Fibroblast of lung (primary cell): ENCODE results near the gene UGT8.

Experiments
- CTCF ChIP-seq, 2 donors: IDR thresholded peaks in 1 of 2; conservative IDR thresholded peaks in 1 of 2; 1 replicate in 1 of 2; 2 replicates in 1 of 2; pipeline ENCODE4 v1.5.1; 2011 to 2012; ENCODE audit warnings: low read length in 2 of 2, control low read depth in 1 of 2, inconsistent platforms in 1 of 2, low read depth in 1 of 2, mild to moderate bottlenecking in 1 of 2
- EZH2 ChIP-seq: IDR thresholded peaks from 2 replicates; pipeline ENCODE4 v1.5.1; 2012; ENCODE audit warnings: low read length, control low read depth, mild to moderate bottlenecking; ENCODE audit errors: missing control alignments

- TF ChIP-seq CTCF (conservative IDR thresholded peaks at IDR 0.05 in 1 of 2, IDR thresholded peaks at IDR 0.05 in 1 of 2; ENCODE audit: low read depth in 1 of 2, low read length in 2 of 2), result no peak
- no peak for TF ChIP-seq EZH2
These were observed 64.5 kb downstream of the UGT8 start for GRCh38 chr4:114663083-114663482.
